HG03025 (cell line): ENCODE data around the gene CTSA.
A peak's percentile ranks its signal among the peaks of the same experiment; 100 is the strongest.

Experiments used
- ATAC-seq: cut with Tn5 transposase; IDR thresholded peaks from one replicate; pipeline ENCODE4 v1.9.1; 2021; ENCODE audit warnings: mild to moderate bottlenecking, moderate library complexity; ENCODE audit not compliant: unreplicated experiment, low FRiP score

The CTSA gene

DNA sequence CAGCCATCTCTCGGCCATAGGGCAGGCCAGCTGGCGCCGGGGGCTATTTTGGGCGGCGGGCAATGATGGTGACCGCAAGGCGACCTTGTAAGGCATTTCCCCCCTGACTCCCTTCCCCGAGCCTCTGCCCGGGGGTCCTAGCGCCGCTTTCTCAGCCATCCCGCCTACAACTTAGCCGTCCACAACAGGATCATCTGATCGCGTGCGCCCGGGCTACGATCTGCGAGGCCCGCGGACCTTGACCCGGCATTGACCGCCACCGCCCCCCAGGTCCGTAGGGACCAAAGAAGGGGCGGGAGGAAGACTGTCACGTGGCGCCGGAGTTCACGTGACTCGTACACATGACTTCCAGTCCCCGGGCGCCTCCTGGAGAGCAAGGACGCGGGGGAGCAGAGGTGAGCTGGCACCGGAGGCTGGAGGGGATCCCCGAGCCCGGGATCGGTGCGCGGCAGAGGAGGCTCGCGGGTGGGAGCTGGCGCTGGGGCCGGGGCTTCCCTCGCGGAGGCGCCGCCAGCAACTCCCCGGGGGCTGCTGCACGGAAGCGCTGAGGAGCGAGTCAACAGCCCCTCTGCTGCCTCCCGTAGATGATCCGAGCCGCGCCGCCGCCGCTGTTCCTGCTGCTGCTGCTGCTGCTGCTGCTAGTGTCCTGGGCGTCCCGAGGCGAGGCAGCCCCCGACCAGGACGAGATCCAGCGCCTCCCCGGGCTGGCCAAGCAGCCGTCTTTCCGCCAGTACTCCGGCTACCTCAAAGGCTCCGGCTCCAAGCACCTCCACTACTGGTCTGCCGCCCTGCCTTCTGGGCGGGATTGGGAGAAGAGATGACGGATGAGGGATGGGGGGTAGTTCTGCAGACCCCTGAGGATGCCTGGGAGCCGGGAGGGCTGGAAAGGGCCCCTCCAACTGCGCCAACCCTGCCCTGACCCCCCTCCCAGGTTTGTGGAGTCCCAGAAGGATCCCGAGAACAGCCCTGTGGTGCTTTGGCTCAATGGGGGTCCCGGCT lies at the start of gene CTSA, which contains the start of gene NEURL2:
Gene CTSA, plus strand, starts transcription at position 351 of the 999 bp plus-strand sequence. Its CDS starts 234 bp downstream, at position 585.
Gene NEURL2, minus strand, starts transcription at position 224 of the 999 bp plus-strand sequence. Its CDS starts 217 bp downstream, at position 7.
- ATAC-seq: peak; percentile 57

DNA sequence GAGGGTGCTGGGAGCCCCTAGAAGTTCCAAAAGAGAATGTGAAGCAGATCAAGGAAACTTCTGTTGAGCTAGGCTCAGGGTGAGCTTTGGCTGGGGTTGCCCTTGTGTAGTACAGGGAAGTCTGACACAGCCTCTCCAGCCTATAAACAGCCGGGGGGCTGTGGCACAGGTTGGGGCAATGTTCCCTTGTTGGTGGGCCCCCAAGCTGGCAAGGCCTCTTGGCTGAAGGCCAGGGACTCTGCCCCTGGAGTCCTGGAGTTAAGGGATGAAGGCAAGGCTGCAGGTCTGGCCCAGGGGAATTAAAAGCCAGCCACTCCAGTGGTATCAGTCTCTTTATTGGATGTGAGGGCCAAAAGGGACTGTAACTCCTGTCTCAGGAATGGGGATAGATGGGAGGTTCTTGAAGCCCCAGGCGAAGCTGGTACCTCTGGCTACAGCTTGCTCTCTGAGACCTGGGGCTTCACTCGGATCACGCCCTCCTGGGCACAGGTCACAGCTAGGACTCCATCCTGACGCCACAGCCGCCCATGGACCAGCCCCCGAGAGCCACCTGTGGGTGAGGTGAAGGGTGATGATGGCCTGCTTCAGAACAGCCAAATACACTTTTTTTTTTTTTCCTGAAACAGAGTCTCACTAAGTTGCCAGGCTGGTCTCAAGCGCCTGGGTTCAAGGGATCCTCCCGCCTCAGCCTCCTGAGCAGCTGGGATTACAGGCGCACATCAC lies 49.6 kb upstream of the CTSA start:
- ATAC-seq: no peak

DNA sequence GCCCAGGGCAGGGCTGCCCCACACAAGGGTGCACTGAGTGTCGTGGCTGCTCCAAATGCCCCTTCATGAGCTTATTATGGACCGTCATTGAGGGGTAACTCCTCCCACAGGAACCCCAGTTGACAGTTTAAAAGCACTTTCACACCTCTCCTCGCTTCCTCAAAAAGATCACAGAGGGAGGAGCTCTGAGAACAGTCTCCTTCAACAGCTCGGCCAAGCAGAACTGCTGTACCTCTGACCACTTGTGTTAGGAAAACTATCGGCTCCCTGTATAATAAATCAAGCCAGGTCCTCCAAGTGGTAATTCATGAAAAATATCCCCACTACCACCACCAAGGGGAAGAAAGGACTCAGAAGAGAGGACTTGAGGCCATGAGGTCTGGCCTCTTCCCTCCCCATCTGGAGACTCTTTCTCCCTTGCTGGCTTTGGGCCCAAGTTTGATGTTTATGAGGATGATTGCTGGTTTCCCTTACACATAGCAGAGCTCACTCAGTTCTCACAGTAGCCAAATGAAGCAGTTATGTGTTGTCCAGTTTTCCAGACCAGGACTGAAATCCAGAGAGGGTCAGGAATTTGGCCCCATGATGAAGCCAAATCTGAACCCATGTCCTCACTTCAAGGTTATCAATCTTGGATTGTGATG lies 48.8 kb upstream of the CTSA start:
- ATAC-seq: peak; percentile 59

DNA sequence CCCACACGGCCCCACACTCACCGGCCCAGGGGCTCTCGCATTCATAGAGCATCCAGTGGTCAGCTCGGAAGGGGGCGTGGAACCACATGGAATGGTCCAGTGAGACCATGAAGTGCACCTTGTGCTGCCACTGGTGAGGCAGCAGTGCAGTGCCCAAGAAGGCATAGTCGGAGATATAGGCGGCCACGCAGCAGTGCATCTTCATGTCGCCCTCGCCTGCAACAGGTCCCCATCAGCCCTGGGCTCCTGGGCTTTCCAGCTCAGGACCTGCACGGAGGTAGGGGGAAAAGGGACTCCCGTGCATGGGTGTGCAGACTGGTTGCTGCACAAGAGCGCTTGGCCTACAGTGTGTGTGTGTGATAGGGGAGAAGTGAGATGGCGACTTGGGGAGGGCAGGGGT lies 47.6 kb upstream of the CTSA start:
- ATAC-seq: no peak

DNA sequence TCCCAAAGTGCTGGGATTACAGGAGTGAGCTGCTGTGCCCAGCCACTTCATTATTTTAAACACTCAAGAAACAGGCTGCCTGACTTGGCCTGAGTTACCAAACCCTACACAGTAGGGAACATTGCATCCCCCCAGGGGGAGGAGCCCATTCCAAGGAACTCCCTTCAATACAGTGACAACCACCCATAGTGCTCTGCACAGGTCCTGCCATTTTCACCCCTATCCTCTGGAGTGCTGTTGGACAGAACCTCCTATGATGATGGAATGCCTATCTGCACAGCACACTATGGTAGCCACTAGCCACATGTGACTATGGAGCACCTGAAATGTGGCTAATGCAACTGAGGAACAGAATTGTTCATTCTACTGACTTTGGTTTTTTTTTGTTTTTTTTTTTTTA lies 45.7 kb upstream of the CTSA start:
- ATAC-seq: no peak

DNA sequence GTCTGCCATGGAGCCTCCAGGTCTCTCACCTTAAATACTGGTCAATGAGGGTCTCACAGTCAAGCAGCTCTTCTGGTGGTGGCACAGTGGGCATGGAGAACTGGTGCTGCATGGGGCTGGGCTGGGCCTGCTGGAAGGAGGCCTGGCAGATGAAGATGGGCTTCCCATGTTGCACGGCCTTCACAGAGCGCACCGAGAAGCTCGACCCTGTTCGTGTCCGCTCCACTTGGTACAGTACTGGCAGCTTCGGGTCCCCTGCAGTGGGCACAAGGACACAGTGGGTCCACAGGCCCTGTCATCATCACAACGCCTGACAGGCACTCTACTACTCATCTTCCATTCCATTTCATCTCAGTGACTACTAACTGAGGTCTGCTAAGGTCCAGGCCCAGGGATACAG lies 42.7 kb upstream of the CTSA start:
- ATAC-seq: no peak

DNA sequence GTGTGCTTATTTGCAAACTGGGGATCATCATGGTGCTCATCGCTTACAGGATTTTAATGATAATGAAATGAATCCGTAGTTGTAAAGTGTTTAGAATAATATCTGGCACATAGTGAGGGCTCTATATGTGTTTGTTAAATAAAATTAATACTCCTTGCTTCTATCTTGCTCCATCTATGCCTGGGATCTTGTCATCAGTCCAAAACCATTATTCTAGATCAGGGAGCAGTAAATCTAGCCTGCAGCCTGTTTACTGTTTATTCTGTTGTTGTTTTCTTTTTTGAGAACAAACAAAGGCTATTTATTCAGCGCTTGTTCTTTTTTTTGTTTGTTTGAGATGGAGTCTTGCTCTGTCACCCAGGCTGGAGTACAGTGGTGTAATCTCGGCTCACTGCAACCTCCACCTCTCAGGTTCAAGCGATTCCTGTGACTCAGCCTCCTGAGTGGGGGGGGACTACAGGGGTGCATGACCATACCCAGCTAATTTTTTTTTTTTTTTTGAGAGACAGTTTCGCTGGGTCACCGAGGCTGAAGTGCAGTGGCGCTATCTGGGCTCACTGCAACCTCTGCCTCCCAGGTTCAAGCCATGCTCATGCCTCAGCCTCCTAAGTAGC lies 42.1 kb upstream of the CTSA start:
- no peak for ATAC-seq

DNA sequence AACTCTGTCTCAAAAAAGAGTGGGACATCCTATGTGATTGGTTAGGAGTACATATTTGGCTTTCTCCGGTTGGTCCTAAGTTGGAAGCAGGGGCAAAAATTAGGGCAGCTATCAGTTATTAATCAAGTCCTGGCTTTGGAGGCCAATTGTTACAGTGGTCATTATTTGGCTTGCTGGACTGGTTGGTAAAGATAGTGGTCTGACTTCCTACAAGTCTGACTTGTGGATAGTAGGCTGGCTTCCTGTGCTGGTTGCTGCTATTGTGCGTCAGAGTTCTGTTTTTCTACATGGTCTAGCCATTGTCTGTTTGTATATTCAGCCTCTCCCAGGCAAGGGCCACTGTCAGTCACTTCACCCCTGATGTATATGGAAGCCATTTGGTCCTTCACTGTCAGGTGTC lies 40.9 kb upstream of the CTSA start:
- ATAC-seq: no peak

DNA sequence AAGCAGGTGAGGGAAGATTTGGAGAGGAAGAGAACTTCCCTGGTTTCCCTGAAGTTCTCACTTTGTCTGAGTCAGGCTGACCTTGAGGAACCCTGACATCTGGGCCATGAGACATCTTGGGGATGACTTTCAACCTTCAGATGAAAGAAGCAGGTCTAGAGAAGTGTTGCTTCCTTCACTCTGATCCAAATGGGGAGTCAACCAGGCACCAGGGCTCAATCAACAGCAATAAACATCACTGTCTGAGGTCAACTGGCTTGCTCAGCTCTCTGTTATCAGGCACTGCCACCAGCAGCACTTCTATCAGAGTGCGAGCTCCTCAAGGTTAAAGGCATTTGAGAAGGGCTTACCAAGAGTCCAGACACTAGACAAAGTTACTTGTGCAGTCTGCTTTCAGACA lies 40.2 kb upstream of the CTSA start:
- no peak for ATAC-seq

DNA sequence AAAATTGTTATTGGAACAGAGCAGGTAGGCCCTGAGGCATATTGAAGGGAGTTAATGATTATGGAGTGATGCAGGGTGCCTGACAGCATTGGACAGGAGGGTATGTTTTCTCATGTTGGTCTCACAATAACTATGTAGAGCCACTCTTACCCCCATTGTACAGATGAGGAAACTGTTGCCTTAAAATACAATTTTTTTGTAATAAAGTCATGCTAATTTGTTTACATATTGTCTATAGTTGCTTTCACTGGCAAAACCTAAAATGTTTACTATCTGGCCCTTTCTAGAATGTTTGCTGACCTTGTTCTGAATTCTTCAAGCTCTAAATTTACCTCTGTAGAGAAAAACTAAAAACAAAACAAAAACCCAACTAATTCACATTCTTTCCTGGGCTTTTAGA lies 39.6 kb upstream of the CTSA start:
- no peak for ATAC-seq

DNA sequence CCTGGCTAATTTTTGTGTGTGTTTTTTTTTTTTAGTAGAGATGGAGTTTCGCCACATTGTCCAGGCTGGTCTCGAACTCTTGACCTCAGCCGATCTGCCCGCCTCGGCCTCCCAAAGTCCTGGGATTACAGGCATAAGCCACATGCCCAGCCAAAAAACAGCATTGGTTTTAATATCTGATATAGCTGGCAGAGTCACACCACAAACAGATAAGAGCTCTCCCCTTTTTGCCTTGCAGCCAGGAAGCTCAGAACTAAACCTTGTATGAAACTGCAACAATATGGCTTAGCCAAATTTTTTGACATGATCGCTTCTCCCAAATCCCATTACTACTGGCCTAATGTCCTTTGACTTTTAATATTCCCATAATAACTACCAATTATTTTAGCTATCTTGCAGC lies 38.8 kb upstream of the CTSA start:
- ATAC-seq: no peak

DNA sequence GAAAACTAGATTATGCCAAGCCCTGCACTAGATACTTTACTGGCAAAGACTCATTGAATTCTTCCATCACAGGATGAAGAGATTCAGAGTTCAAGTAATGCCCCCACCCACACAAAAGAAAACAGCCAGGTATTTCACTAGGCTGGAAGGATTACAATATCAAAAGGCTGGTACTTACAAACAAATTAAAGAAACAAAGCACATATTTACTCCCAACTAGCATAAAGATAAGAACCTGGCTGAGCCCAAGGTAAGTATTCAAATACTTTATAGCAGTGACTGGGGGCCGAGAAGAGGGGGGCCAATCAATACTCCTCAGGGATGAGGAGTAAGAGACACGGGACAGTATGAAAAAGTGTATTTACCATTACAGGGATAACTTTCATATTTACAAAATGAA lies 37.7 kb upstream of the CTSA start:
- no peak for ATAC-seq

DNA sequence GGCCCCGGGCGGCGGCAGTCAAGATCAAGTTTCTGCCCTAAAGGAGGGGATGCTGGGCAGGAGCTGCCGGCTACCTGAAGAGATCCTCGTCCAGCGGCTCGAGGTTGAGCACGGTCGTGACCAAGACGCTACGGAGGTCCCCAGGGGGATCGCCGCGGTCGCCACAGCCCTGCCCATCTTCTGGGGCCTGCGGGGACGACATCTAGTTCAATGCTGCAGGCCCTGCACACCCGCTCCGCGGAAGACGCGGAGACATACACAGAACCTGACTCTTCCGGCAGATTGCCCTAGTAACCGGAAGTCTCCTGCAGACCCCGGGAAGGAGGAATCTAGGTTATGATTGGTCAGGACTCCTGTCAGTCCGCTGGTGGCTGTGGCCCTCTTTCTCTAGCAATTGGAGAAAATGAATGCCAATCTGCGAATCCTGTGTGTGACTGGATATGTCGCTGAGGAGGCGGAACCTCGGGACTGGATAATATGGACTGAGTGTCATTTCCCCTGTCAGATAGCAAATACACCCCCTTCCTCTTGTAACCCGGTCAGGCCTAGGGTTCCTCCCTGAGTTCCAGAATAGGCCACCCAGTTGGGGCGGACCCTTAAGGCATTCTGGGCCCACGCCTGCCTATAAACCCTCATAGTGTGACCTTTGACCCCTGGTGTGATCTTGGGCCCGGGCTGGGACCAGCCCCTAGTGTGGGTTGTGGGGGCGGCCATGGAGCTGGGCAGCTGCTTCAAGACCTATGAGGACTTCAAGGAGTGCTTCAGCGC lies 33.8 kb upstream of the CTSA start, which contains the start of the genes ACOT8 and ZSWIM3:
Gene ACOT8, minus strand, starts transcription at position 279 of the 768 bp plus-strand sequence. Its CDS starts 77 bp downstream, at position 202.
Gene ZSWIM3, plus strand, starts transcription at position 501 of the 768 bp plus-strand sequence. Its CDS starts 212 bp downstream, at position 713.
- peak; percentile 93 for ATAC-seq

DNA sequence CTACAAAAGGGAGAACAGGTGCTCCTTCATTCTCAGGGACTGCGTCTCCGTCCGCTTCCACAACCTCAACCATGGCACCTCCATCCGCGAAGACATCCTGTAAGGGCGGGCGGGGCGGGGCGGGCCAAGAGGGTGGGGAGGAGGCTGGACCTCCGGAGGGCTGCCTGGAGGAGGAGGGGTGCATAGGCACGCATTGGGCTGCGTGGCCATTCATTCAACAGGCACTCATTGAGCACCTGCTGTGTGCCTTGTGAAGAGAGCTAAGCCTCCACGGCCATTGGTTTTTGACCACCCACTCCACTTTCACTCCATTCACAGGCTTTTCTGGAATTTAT lies 33.3 kb upstream of the CTSA start:
- peak; percentile 1 for ATAC-seq

DNA sequence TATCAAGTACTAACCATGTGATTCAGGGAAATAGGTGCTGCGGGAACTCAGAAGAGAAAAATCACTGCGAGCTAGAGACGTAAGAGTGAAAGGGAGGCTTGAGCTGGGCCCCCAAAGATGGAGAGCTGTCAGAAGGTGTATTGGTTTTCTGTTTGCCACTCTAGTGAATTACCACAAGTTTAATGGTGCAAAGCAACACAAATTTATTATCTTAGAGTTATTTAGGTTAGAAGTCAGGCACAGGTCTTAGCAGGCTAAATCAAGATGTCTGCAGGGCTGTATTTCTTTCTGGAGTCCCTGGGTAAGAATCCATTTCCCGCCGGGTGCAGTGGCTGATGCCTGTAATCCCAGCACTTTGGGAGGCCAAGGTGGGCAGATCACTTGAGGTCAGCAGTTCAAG lies 31.2 kb upstream of the CTSA start:
- no peak for ATAC-seq

DNA sequence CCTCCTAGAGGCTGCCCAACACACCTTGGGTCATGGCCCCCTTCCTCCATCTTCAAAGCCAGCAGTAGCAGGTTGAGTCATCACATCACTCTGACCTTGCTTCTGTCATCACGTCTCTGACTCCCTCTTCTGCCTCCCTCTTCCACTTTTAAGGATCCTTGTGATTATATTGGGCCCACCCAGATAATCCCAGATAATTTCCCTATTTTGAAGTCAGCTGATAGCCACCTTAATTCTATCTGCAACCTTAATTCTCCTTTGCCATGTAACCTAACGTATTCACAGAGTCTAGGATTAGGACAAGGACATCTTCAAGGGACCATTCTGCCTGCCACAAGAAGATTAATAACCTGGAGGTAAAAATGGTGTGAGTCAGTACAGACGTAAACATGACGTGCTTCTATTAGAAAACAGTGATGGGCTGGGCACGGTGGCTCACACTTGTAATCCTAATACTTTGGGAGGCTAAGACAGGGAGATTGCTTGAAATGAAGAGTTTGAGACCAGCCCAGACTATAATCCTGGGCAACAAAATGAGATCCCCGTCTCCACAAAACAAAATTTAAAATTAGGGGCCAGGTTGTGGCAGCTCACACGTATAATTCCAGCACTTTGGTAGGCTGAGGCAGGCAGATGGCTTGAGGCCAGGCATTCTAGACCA lies 30.4 kb upstream of the CTSA start:
- no peak for ATAC-seq

DNA sequence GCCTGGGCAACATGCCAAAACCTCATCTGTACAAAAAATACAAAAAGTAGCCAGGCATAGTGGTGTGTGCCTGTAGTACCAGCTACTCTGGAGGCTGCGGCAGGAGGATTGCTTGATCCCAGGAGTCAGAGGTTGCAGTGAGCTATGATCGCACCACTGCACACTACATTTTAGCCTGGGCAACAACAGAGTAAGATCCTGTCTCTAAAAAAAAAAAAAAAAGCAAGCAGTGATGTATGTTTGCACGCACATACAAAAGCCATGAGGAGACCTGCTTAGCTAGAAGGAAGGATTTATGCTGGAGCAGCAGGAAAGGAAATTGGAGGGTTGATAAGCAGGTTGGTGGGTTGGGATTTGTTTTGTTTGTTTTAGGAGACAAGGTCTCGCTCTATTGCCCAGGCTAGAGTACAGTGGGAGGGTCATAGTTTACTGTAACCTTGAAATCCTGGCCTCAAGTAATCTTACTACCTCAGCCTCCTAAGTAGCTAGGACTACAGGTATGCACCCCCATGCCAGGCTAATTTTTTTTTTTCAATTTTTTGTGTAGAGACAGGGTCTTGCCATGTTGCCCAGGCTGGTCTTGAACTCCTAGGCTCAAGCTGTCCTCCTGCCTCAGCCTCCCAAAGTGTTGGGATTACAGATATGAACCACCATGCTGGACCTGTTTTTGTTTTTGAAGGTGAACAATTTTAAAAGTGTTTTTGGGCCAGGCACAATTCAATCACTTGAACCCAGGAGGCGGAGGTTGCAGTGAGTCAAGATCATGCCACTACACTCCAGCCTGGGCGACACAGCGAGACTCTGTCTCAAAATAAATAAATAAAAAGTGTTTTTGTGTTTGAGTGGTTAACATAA lies 29.7 kb upstream of the CTSA start:
- no peak for ATAC-seq
